ENCODE measurements around the gene MVP.
A peak's percentile ranks its signal among the peaks of the same experiment; 100 is the strongest.

GRCh38 chr16:29842732-29843346, 22.6 kb downstream of the MVP start:
- no peak for TF ChIP-seq POLR2A (IDR thresholded peaks at IDR 0.05; ENCODE audit: borderline replicate concordance, extremely low read depth, insufficient read depth, insufficient read length)
- TF ChIP-seq, protein P1, sequence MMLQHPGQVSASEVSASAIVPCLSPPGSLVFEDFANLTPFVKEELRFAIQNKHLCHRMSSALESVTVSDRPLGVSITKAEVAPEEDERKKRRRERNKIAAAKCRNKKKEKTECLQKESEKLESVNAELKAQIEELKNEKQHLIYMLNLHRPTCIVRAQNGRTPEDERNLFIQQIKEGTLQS (IDR thresholded peaks at IDR 0.05) = no peak
- no peak for TF ChIP-seq ZFX (IDR thresholded peaks at IDR 0.05)
- TF ChIP-seq YY1 (IDR thresholded peaks at IDR 0.05; ENCODE audit: extremely low read depth, insufficient replicate concordance, low read depth, low read length) = no peak
- TF ChIP-seq, protein P2, sequence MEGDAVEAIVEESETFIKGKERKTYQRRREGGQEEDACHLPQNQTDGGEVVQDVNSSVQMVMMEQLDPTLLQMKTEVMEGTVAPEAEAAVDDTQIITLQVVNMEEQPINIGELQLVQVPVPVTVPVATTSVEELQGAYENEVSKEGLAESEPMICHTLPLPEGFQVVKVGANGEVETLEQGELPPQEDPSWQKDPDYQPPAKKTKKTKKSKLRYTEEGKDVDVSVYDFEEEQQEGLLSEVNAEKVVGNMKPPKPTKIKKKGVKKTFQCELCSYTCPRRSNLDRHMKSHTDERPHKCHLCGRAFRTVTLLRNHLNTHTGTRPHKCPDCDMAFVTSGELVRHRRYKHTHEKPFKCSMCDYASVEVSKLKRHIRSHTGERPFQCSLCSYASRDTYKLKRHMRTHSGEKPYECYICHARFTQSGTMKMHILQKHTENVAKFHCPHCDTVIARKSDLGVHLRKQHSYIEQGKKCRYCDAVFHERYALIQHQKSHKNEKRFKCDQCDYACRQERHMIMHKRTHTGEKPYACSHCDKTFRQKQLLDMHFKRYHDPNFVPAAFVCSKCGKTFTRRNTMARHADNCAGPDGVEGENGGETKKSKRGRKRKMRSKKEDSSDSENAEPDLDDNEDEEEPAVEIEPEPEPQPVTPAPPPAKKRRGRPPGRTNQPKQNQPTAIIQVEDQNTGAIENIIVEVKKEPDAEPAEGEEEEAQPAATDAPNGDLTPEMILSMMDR (IDR thresholded peaks at IDR 0.05 in 2 of 3, conservative IDR thresholded peaks at IDR 0.05 in 1 of 3; ENCODE audit: borderline replicate concordance in 1 of 3, insufficient read depth in 1 of 3, low read depth in 2 of 3, low read length in 2 of 3) = 0 out of 6 replicates have a peak, but pooled peaks of 1 of the 3 experiments have one; percentile 10
- TF ChIP-seq, protein P3, sequence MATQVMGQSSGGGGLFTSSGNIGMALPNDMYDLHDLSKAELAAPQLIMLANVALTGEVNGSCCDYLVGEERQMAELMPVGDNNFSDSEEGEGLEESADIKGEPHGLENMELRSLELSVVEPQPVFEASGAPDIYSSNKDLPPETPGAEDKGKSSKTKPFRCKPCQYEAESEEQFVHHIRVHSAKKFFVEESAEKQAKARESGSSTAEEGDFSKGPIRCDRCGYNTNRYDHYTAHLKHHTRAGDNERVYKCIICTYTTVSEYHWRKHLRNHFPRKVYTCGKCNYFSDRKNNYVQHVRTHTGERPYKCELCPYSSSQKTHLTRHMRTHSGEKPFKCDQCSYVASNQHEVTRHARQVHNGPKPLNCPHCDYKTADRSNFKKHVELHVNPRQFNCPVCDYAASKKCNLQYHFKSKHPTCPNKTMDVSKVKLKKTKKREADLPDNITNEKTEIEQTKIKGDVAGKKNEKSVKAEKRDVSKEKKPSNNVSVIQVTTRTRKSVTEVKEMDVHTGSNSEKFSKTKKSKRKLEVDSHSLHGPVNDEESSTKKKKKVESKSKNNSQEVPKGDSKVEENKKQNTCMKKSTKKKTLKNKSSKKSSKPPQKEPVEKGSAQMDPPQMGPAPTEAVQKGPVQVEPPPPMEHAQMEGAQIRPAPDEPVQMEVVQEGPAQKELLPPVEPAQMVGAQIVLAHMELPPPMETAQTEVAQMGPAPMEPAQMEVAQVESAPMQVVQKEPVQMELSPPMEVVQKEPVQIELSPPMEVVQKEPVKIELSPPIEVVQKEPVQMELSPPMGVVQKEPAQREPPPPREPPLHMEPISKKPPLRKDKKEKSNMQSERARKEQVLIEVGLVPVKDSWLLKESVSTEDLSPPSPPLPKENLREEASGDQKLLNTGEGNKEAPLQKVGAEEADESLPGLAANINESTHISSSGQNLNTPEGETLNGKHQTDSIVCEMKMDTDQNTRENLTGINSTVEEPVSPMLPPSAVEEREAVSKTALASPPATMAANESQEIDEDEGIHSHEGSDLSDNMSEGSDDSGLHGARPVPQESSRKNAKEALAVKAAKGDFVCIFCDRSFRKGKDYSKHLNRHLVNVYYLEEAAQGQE (IDR thresholded peaks at IDR 0.05; ENCODE audit: low read depth) = no peak
- TF ChIP-seq EZH2phosphoT487 (IDR thresholded peaks at IDR 0.05; ENCODE audit: borderline replicate concordance) = no peak
- no peak for TF ChIP-seq JUND (IDR thresholded peaks at IDR 0.05)
- TF ChIP-seq EZH2 (IDR thresholded peaks at IDR 0.05) = no peak
- TF ChIP-seq SRF (IDR thresholded peaks at IDR 0.05; ENCODE audit: low read depth) = no peak

All from HCT116 (cell line).